H9 (cell line): Measurements from ENCODE around the gene CAMTA2. TPM values are rescaled to one million over a fixed set of nuclear protein-coding genes. Genes with fewer than 3 reads are reported as not detected.

Experiments used
- DNase-seq: peaks from one replicate; pipeline ENCODE4 v3.0.0-alpha.2; 2017
- H2AFZ ChIP-seq: one replicate; pipeline ENCODE4 v1.6.1; 2013; ENCODE audit warnings: mild to moderate bottlenecking, low read length, control low read depth, moderate library complexity
- H2AK5ac ChIP-seq: 2 replicates; pipeline ENCODE4 v1.6.1; 2013; ENCODE audit warnings: low read length, control low read depth, mixed read lengths; ENCODE audit not compliant: insufficient read length
- H2BK120ac ChIP-seq: one replicate; pipeline ENCODE4 v1.6.1; 2013; ENCODE audit warnings: low read depth, mild to moderate bottlenecking, low read length, control low read depth, inconsistent platforms; ENCODE audit not compliant: poor library complexity, severe bottlenecking
- H2BK12ac ChIP-seq: 2 replicates; pipeline ENCODE4 v1.6.1; 2013; ENCODE audit warnings: low read length, control low read depth, mixed read lengths, low read depth; ENCODE audit not compliant: insufficient read length
- H2BK15ac ChIP-seq: 2 replicates; pipeline ENCODE4 v1.6.1; 2013; ENCODE audit warnings: low read depth, low read length, control low read depth
- H2BK20ac ChIP-seq: one replicate; pipeline ENCODE4 v1.6.1; 2013; ENCODE audit warnings: low read depth, mild to moderate bottlenecking, low read length, control low read depth, inconsistent platforms; ENCODE audit not compliant: poor library complexity, severe bottlenecking
- H2BK5ac ChIP-seq: 2 replicates; pipeline ENCODE4 v1.6.1; 2013; ENCODE audit warnings: low read length, control low read depth, mixed read lengths; ENCODE audit not compliant: insufficient read length
- H3K14ac ChIP-seq: 2 replicates; pipeline ENCODE4 v1.6.1; 2013; ENCODE audit warnings: low read length, control low read depth; ENCODE audit not compliant: insufficient read depth
- H3K18ac ChIP-seq: 2 replicates; pipeline ENCODE4 v1.6.1; 2013; ENCODE audit warnings: low read depth, mild to moderate bottlenecking, mixed read lengths, low read length, control low read depth; ENCODE audit not compliant: insufficient read length
- H3K23ac ChIP-seq: 2 replicates; pipeline ENCODE4 v1.6.1; 2013; ENCODE audit warnings: low read length, control low read depth, mixed read lengths, low read depth; ENCODE audit not compliant: insufficient read length
- H3K23me2 ChIP-seq: 2 replicates; pipeline ENCODE4 v1.6.1; 2013; ENCODE audit warnings: low read depth, mild to moderate bottlenecking, mixed read lengths, low read length, control low read depth; ENCODE audit not compliant: insufficient read length, poor library complexity, severe bottlenecking
- H3K27ac ChIP-seq: 2 replicates; pipeline ENCODE4 v1.5.1; 2013; ENCODE audit warnings: low read length, control low read depth, mixed read lengths, low read depth; ENCODE audit not compliant: insufficient read length
- H3K27me3 ChIP-seq: 2 replicates; pipeline ENCODE4 v1.6.1; 2013; ENCODE audit warnings: low read length, control low read depth, inconsistent platforms; ENCODE audit not compliant: insufficient read depth
- H3K4ac ChIP-seq: 2 replicates; pipeline ENCODE4 v1.6.1; 2013; ENCODE audit warnings: low read depth, mild to moderate bottlenecking, control low read depth, inconsistent platforms, low read length, moderate library complexity
- H3K4me1 ChIP-seq: 2 replicates; pipeline ENCODE4 v1.6.1; 2013; ENCODE audit warnings: low read length, control low read depth, inconsistent platforms; ENCODE audit not compliant: insufficient read depth
- H3K4me2 ChIP-seq: 2 replicates; pipeline ENCODE4 v1.6.1; 2013; ENCODE audit warnings: low read length, control low read depth, mixed read lengths; ENCODE audit not compliant: insufficient read length, insufficient read depth
- H3K56ac ChIP-seq: 2 replicates; pipeline ENCODE4 v1.6.1; 2013; ENCODE audit warnings: low read depth, mild to moderate bottlenecking, mixed read lengths, low read length, control low read depth; ENCODE audit not compliant: insufficient read length
- H3K79me1 ChIP-seq: 2 replicates; pipeline ENCODE4 v1.6.1; 2013; ENCODE audit warnings: low read depth, mild to moderate bottlenecking, moderate library complexity, low read length, control low read depth, inconsistent platforms; ENCODE audit not compliant: insufficient read depth, poor library complexity, severe bottlenecking
- H3K79me2 ChIP-seq: 2 replicates; pipeline ENCODE4 v1.6.1; 2013; ENCODE audit warnings: low read length, control low read depth, inconsistent platforms; ENCODE audit not compliant: insufficient read depth
- H3K9ac ChIP-seq: 2 replicates; pipeline ENCODE4 v1.6.1; 2013; ENCODE audit warnings: low read length, control low read depth, mixed read lengths; ENCODE audit not compliant: insufficient read length; ENCODE audit errors: extremely low read depth
- H3K9me3 ChIP-seq: one replicate; pipeline ENCODE4 v1.6.1; 2013; ENCODE audit warnings: low read depth, low read length, inconsistent platforms; ENCODE audit not compliant: control insufficient read depth
- H3T11ph ChIP-seq: one replicate; pipeline ENCODE4 v1.6.1; 2013; ENCODE audit warnings: mild to moderate bottlenecking, low read length, control low read depth, inconsistent platforms
- H4K20me1 ChIP-seq: one replicate; pipeline ENCODE4 v1.6.1; 2013; ENCODE audit not compliant: control insufficient read depth, insufficient read length, insufficient read depth
- H4K5ac ChIP-seq: 2 replicates; pipeline ENCODE4 v1.6.1; 2013; ENCODE audit warnings: low read depth, mild to moderate bottlenecking, mixed read lengths, low read length, control low read depth; ENCODE audit not compliant: insufficient read length
- H4K8ac ChIP-seq: replicated peaks from 2 replicates; pipeline ENCODE4 v1.6.1; 2013; ENCODE audit warnings: low read length, control low read depth, mixed read lengths, low read depth; ENCODE audit not compliant: insufficient read length
- H4K91ac ChIP-seq: 2 replicates; pipeline ENCODE4 v1.6.1; 2013; ENCODE audit warnings: low read depth, mild to moderate bottlenecking, moderate library complexity, mixed read lengths, low read length, control low read depth; ENCODE audit not compliant: insufficient read length
- H3K27ac Mint-ChIP-seq, 3 experiments: 2 replicates in 2 of 3; 3 replicates in 1 of 3; pipeline ENCODE4 v1.8.0; 2020 to 2021; ENCODE audit warnings: mixed read lengths in 3 of 3, mild to moderate bottlenecking in 1 of 3, moderate library complexity in 1 of 3
- H3K27me3 Mint-ChIP-seq: 2 replicates; pipeline ENCODE4 v1.8.0; 2021; ENCODE audit warnings: low read depth, mild to moderate bottlenecking, moderate library complexity, mixed read lengths
- H3K36me3 Mint-ChIP-seq, 3 experiments: 2 replicates in 2 of 3; 3 replicates in 1 of 3; pipeline ENCODE4 v1.8.0; 2020 to 2021; ENCODE audit warnings: low read depth in 3 of 3, mixed read lengths in 3 of 3; ENCODE audit not compliant: insufficient read depth in 1 of 3
- H3K4me1 Mint-ChIP-seq, 2 experiments: 2 replicates each; pipeline ENCODE4 v1.8.0; 2020; ENCODE audit warnings: mixed read lengths in 2 of 2
- H3K4me3 Mint-ChIP-seq, 2 experiments: 2 replicates in 1 of 2; 3 replicates in 1 of 2; pipeline ENCODE4 v1.8.0; 2020 to 2021; ENCODE audit warnings: mild to moderate bottlenecking in 2 of 2, mixed read lengths in 2 of 2, moderate library complexity in 1 of 2
- H3K9me3 Mint-ChIP-seq, 2 experiments: 2 replicates in 1 of 2; 3 replicates in 1 of 2; pipeline ENCODE4 v1.8.0; 2020; ENCODE audit warnings: mild to moderate bottlenecking in 2 of 2, mixed read lengths in 2 of 2, moderate library complexity in 1 of 2
- WGBS: extraction: QIAGEN DNeasy Blood & Tissue Kit; methylation state at CpG from one replicate; pipeline ENCODE4 v1.1.7; 2013; ENCODE audit warnings: missing lambda C conversion rate, low lambda C conversion rate, mixed read lengths; ENCODE audit not compliant: insufficient read length; ENCODE audit errors: extremely low coverage; 5-methylcytosine and 5-hydroxymethylcytosine counted together
- microRNA-seq: library from miRNA; unstranded; fragments of <30 nt; microRNA quantifications from one replicate; pipeline ENCODE4, GENCODE V29; 2020; ENCODE audit warnings: borderline microRNAs expressed
- total RNA-seq: library from RNA; stranded (reverse); gene quantifications from 2 replicates; pipeline ENCODE4 v1.2.1, GENCODE V29; 2021
- TF ChIP-seq, protein P1 (sequence below): fragments of 200-600 bp; sonication (generic); conservative IDR thresholded peaks from 3 replicates; pipeline ENCODE4 v1.8.0; 2021; ENCODE audit warnings: antibody characterized with exemption, mild to moderate bottlenecking

Gene CAMTA2
- total RNA-seq, 1 experiment from 2014 or later = 15.6 TPM

DNA sequence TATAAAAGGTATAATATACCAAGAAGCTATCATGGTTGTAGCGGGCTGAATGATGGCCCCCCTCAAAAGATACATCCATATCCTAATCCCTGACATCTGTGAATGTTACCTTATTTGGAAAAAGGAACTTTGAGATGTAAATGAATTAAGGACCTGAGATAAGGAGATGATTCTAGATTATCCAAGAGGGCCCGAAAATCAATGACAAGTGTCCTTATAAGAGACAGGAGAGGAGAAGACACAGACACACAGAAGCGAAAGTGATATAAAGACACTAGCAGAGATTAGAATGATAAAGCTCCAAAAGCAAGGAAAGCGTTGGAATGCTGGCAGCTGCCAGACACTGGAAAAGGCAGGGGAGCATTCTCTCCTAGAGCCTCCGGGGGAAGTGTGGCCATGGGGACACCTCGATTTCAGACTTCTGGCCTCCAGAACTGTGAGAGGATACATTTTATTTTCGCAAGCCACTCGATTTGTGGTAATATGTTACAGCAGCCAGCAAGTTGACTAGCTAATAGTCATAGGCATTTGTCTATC, 67.9 kb downstream of the CAMTA2 start:
- Histone ChIP-seq H3K18ac (no peak overlapping the region), H3K56ac (no peak overlapping the region), H3K79me2 (no peaks in the 10 kb centered on the region), H3K4ac (no peak overlapping the region), H3K79me1 (no peaks in the 10 kb centered on the region), H2AFZ (no peak overlapping the region), H4K8ac (no peak overlapping the region), H3K14ac (no peak overlapping the region), H2BK5ac (no peak overlapping the region), H3T11ph (no peak overlapping the region), H4K91ac (no peak overlapping the region), H2BK20ac (no peak overlapping the region), H3K23ac (no peak overlapping the region), H2AK5ac (no peak overlapping the region), H2BK120ac (no peak overlapping the region), H3K27me3 (no peaks in the 10 kb centered on the region), H3K9ac (no peak overlapping the region), H2BK15ac (no peak overlapping the region), H3K9me3 (no peaks in the 10 kb centered on the region), H2BK12ac (no peak overlapping the region), H3K27ac (no peak overlapping the region), H4K5ac (no peak overlapping the region), H3K23me2 (no peaks in the 10 kb centered on the region), H3K4me2 (no peak overlapping the region), H3K4me1 (peaks cover 3% of the 10 kb centered on the region; the same call in 1 of the 2 replicates), H4K20me1 (no peaks in the 10 kb centered on the region)
- DNase-seq = peak; percentile 40
- H3K4me1 Mint-ChIP-seq = peaks cover 7% of the 10 kb centered on the region in 2 experiments
- H3K27ac Mint-ChIP-seq = peak overlapping the region in 1 of 3 experiments; percentile 89; a peak in 2 of 7 replicates
- H3K9me3 Mint-ChIP-seq = no peaks in the 10 kb centered on the region
- H3K36me3 Mint-ChIP-seq = no peaks in the 10 kb centered on the region
- TF ChIP-seq, protein P1, sequence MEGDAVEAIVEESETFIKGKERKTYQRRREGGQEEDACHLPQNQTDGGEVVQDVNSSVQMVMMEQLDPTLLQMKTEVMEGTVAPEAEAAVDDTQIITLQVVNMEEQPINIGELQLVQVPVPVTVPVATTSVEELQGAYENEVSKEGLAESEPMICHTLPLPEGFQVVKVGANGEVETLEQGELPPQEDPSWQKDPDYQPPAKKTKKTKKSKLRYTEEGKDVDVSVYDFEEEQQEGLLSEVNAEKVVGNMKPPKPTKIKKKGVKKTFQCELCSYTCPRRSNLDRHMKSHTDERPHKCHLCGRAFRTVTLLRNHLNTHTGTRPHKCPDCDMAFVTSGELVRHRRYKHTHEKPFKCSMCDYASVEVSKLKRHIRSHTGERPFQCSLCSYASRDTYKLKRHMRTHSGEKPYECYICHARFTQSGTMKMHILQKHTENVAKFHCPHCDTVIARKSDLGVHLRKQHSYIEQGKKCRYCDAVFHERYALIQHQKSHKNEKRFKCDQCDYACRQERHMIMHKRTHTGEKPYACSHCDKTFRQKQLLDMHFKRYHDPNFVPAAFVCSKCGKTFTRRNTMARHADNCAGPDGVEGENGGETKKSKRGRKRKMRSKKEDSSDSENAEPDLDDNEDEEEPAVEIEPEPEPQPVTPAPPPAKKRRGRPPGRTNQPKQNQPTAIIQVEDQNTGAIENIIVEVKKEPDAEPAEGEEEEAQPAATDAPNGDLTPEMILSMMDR = 0 out of 3 replicates have a peak, but pooled peaks have one; percentile 11
- no peak overlapping the region for H3K4me3 Mint-ChIP-seq
- no CpG with 5 or more reads among the region's 8 CpGs for WGBS
- no peaks in the 10 kb centered on the region; the same call in 1 of the 2 replicates for H3K27me3 Mint-ChIP-seq

Small RNAs within 50 kb of the gene (microRNA-seq; reads per million reads assigned to microRNA genes)
- gene MIR6864 (not detected), gene MIR6865 (not detected)

Other genes with a start within 250 kb of the CAMTA2 start
- 0.42 and 0.44 TPM in 2 replicates for gene ZMYND15, start 247.8 kb downstream of the CAMTA2 start, total RNA-seq
- gene CXCL16, start 247.7 kb downstream of the CAMTA2 start, total RNA-seq = 4.2 and 4.5 TPM in 2 replicates
- not detected in 2 replicates for gene TM4SF5, start 215.8 kb downstream of the CAMTA2 start, total RNA-seq
- 0.31 TPM in 1 of 2 replicates, not detected in the other for gene VMO1, start 201.3 kb downstream of the CAMTA2 start, total RNA-seq
- gene GLTPD2, start 198.7 kb downstream of the CAMTA2 start, total RNA-seq = not detected in 2 replicates
- 244 and 247 TPM in 2 replicates for gene PSMB6, start 191.5 kb downstream of the CAMTA2 start, total RNA-seq
- gene PLD2, start 180.5 kb downstream of the CAMTA2 start, total RNA-seq = 63.3 and 66.6 TPM in 2 replicates
- gene MINK1, start 154.3 kb downstream of the CAMTA2 start, total RNA-seq = 64.3 and 68.8 TPM in 2 replicates
- gene C17orf107, start 88.1 kb downstream of the CAMTA2 start, total RNA-seq = 4.0 and 4.4 TPM in 2 replicates
- 0.31 and 0.61 TPM in 2 replicates for gene CHRNE, start 84.6 kb downstream of the CAMTA2 start, total RNA-seq
- gene GP1BA, start 55.4 kb downstream of the CAMTA2 start, total RNA-seq = not detected in 2 replicates
- 74.9 and 80.6 TPM in 2 replicates for gene SLC25A11, start 47.6 kb downstream of the CAMTA2 start, total RNA-seq
- gene RNF167, start 47.4 kb downstream of the CAMTA2 start, total RNA-seq = 134 and 135 TPM in 2 replicates
- 1,149 and 1,217 TPM in 2 replicates for gene PFN1, start 39.1 kb downstream of the CAMTA2 start, total RNA-seq
- 20.7 and 25.4 TPM in 2 replicates for gene ENO3, start 36.6 kb downstream of the CAMTA2 start, total RNA-seq
- gene SPAG7, start 19.9 kb downstream of the CAMTA2 start, total RNA-seq = 102 and 105 TPM in 2 replicates
- 1.3 and 1.5 TPM in 2 replicates for gene INCA1, start 9.8 kb upstream of the CAMTA2 start, total RNA-seq
- gene KIF1C, start 10.3 kb upstream of the CAMTA2 start, total RNA-seq = 85.6 and 87.3 TPM in 2 replicates
- gene SLC52A1, start 47.8 kb upstream of the CAMTA2 start, total RNA-seq = 0.15 and 0.17 TPM in 2 replicates
- 0.11 and 0.18 TPM in 2 replicates for gene ZFP3, start 90.8 kb upstream of the CAMTA2 start, total RNA-seq
- gene ZNF232, start 124.2 kb upstream of the CAMTA2 start, total RNA-seq = 44.7 and 46.4 TPM in 2 replicates
- gene USP6, start 128.4 kb upstream of the CAMTA2 start, total RNA-seq = 0.17 and 0.18 TPM in 2 replicates
- 11.3 and 12.5 TPM in 2 replicates for gene ZNF594, start 204.2 kb upstream of the CAMTA2 start, total RNA-seq
- not detected in 2 replicates for gene SCIMP, start 247.2 kb upstream of the CAMTA2 start, total RNA-seq